Measurements from ENCODE around the gene GRM5.

DNA sequence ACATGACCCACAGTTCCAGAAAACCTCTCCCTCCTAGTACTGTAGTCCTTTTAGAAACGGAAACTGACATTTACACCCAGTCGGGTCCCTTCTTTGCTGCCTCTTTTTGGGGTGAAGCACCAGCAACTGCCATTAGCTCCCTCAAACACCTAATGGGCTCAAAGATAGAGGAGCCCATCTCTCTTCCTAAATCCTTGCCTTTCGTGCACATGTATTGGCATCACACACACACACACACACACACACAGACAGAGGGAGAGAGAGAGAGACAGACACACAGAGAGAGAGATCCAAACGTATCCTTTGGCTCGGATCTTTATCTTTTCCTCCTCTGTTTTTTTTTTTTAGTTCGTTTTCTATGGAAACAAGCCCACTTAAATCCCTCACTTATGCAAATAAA, 716 bp downstream of the GRM5 start:
- TF ChIP-seq POLR2AphosphoS5 (IDR thresholded peaks at IDR 0.05), result no peak
- TF ChIP-seq, protein P1, sequence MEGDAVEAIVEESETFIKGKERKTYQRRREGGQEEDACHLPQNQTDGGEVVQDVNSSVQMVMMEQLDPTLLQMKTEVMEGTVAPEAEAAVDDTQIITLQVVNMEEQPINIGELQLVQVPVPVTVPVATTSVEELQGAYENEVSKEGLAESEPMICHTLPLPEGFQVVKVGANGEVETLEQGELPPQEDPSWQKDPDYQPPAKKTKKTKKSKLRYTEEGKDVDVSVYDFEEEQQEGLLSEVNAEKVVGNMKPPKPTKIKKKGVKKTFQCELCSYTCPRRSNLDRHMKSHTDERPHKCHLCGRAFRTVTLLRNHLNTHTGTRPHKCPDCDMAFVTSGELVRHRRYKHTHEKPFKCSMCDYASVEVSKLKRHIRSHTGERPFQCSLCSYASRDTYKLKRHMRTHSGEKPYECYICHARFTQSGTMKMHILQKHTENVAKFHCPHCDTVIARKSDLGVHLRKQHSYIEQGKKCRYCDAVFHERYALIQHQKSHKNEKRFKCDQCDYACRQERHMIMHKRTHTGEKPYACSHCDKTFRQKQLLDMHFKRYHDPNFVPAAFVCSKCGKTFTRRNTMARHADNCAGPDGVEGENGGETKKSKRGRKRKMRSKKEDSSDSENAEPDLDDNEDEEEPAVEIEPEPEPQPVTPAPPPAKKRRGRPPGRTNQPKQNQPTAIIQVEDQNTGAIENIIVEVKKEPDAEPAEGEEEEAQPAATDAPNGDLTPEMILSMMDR (IDR thresholded peaks at IDR 0.05), result no peak
